IMR-90 (cell line): ENCODE results near the gene MIOX.

ENCODE experiments used
- NFE2L2 ChIP-seq: fragments of 150-350 bp; IDR thresholded peaks from 2 replicates; pipeline ENCODE4 v1.6.1; 2016; ENCODE audit warnings: low read depth, mild to moderate bottlenecking, low read length
- POLR2A ChIP-seq: IDR thresholded peaks from 2 replicates; pipeline ENCODE4 v1.6.1; 2012; ENCODE audit warnings: mild to moderate bottlenecking, low read depth, low read length
- RFX5 ChIP-seq: IDR thresholded peaks from 2 replicates; pipeline ENCODE4 v1.8.0; 2012; ENCODE audit warnings: low read depth, mild to moderate bottlenecking, low read length, moderate library complexity
- TF ChIP-seq, protein P1 (sequence below): conservative IDR thresholded peaks from 2 replicates; pipeline ENCODE4 v1.5.1; 2012; ENCODE audit warnings: mild to moderate bottlenecking, low read depth, low read length, improper control_type of control experiment

DNA sequence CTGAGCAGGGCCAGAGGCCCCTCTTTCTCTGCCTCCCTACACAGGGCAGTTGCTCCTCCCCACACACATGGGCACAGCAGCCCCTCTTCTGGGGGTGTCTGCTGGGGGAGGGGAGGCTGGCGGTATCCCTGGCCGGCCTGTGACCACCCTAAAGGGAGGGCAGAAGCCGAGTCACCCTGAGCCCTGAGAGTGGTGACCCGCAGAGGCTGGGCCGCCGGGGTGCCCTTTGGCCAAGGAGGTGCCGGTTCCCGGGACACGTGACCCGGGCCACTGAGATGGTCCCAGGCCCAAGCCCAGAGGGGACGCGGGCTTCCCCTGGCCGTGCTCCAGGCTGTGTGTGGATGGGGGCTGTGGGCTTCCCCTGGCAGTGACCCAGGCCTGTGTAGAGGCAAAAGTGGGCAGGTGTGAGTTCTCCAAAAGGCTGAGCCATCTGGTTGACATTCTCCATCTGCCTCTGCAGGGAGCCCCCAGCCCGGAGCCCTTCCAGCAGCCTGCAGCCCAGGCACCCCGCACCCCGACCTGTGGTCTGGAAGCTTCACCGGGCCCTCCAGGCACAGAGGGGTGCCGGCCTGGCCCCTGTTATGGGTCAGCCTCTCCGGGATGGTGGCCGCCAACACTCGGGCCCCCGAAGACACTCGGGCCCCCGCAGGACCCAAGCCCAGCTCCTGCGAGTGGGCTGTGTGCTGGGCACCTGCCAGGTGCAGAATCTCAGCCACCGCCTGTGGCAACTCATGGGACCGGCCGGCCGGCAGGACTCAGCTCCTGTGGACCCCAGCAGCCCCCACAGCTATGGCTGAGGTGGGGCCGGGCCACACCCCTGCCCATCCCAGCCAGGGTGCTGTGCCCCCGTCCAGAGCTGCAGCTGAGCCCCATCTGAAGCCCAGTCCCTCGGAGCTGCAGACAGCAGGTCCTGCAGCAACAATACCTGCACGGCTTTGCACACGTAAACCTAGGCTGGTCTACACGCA lies 4.3 kb upstream of the MIOX start:
- TF ChIP-seq, protein P1, sequence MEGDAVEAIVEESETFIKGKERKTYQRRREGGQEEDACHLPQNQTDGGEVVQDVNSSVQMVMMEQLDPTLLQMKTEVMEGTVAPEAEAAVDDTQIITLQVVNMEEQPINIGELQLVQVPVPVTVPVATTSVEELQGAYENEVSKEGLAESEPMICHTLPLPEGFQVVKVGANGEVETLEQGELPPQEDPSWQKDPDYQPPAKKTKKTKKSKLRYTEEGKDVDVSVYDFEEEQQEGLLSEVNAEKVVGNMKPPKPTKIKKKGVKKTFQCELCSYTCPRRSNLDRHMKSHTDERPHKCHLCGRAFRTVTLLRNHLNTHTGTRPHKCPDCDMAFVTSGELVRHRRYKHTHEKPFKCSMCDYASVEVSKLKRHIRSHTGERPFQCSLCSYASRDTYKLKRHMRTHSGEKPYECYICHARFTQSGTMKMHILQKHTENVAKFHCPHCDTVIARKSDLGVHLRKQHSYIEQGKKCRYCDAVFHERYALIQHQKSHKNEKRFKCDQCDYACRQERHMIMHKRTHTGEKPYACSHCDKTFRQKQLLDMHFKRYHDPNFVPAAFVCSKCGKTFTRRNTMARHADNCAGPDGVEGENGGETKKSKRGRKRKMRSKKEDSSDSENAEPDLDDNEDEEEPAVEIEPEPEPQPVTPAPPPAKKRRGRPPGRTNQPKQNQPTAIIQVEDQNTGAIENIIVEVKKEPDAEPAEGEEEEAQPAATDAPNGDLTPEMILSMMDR = no peak
- TF ChIP-seq RFX5 = no peak
- no peak for TF ChIP-seq NFE2L2
- no peak for TF ChIP-seq POLR2A
